OCI-LY3 (cell line): ENCODE results near the gene FAM25G.
"Not testable (repeated sequence)": the region's sequence is repeated elsewhere in the genome, so short reads cannot be mapped to it uniquely, and the experiment has no call there.

Experiments used
- H2AFZ ChIP-seq: fragments of 200-600, 300-600 bp; shearing (Covaris generic); 2 replicates; pipeline ENCODE4 v1.6.0; 2014; ENCODE audit warnings: antibody characterized with exemption, low read depth, low read length
- H3K27ac ChIP-seq: fragments of 200-600, 300-600 bp; sonication (generic); 2 replicates; pipeline ENCODE4 v1.5.1; 2014; ENCODE audit warnings: mild to moderate bottlenecking, low read length, moderate library complexity, mixed read lengths
- H3K27me3 ChIP-seq: fragments of 200-600, 300-600 bp; sonication (generic); 2 replicates; pipeline ENCODE4 v1.6.1; 2014; ENCODE audit warnings: low read depth, low read length, mixed read lengths
- H3K36me3 ChIP-seq: fragments of 200-600, 300-600 bp; sonication (generic); replicated peaks from 2 replicates; pipeline ENCODE3; 2014; ENCODE audit warnings: low read depth, low read length, mixed read lengths
- H3K4me1 ChIP-seq: fragments of 300-600, 200-600 bp; sonication (generic); 2 replicates; pipeline ENCODE4 v1.6.1; 2014; ENCODE audit warnings: low read length, mixed read lengths
- H3K4me2 ChIP-seq: fragments of 200-600, 300-600 bp; sonication (generic); 2 replicates; pipeline ENCODE4 v1.6.1; 2014; ENCODE audit warnings: low read length, mixed read lengths
- H3K4me3 ChIP-seq: fragments of 300-600, 200-600 bp; sonication (generic); 2 replicates; pipeline ENCODE4 v1.5.1; 2014; ENCODE audit warnings: antibody characterized with exemption, mild to moderate bottlenecking, low read length, moderate library complexity
- H3K79me2 ChIP-seq: fragments of 300-600, 200-600 bp; shearing (Covaris generic); 2 replicates; pipeline ENCODE4 v1.6.1; 2014; ENCODE audit warnings: mild to moderate bottlenecking, low read length, mixed read lengths
- H3K9ac ChIP-seq: fragments of 300-600, 200-600 bp; shearing (Covaris generic); 2 replicates; pipeline ENCODE4 v1.6.0; 2014; ENCODE audit warnings: mild to moderate bottlenecking, low read length, moderate library complexity
- H3K9me3 ChIP-seq: fragments of 200-600, 300-600 bp; shearing (Covaris generic); 2 replicates; pipeline ENCODE4 v1.6.1; 2014; ENCODE audit warnings: low read length, mixed read lengths; ENCODE audit not compliant: insufficient read depth
- H4K20me1 ChIP-seq: fragments of 200-600, 300-600 bp; sonication (generic); 2 replicates; pipeline ENCODE4 v1.6.1; 2016; ENCODE audit warnings: low read length, mixed read lengths; ENCODE audit not compliant: insufficient read depth

The FAM25G gene

GRCh38 chr10:47481768-47482181 is 9.7 kb downstream of the FAM25G start:
- not testable (repeated sequence) for H3K27ac ChIP-seq, H4K20me1 ChIP-seq, H3K9ac ChIP-seq, H3K9me3 ChIP-seq, H2AFZ ChIP-seq, H3K79me2 ChIP-seq, H3K4me3 ChIP-seq, H3K27me3 ChIP-seq, H3K4me1 ChIP-seq, H3K4me2 ChIP-seq, H3K36me3 ChIP-seq

GRCh38 chr10:47481182-47481766 is 10.2 kb downstream of the FAM25G start:
- not testable (repeated sequence) for H2AFZ ChIP-seq, H3K4me3 ChIP-seq, H3K36me3 ChIP-seq, H3K27ac ChIP-seq, H3K4me1 ChIP-seq, H3K27me3 ChIP-seq, H3K9me3 ChIP-seq, H4K20me1 ChIP-seq, H3K79me2 ChIP-seq, H3K4me2 ChIP-seq, H3K9ac ChIP-seq

- H2AFZ ChIP-seq, H3K9me3 ChIP-seq, H3K9ac ChIP-seq, H3K27me3 ChIP-seq, H4K20me1 ChIP-seq, H3K36me3 ChIP-seq, H3K27ac ChIP-seq, H3K4me2 ChIP-seq, H3K4me1 ChIP-seq, H3K79me2 ChIP-seq, H3K4me3 ChIP-seq: not testable (repeated sequence)
These were observed 11.4 kb downstream of the FAM25G start for GRCh38 chr10:47480133-47480532.

GRCh38 chr10:47478114-47478513 is 13.4 kb downstream of the FAM25G start:
- H3K4me1 ChIP-seq, H3K9me3 ChIP-seq, H3K4me2 ChIP-seq, H3K9ac ChIP-seq, H3K79me2 ChIP-seq, H4K20me1 ChIP-seq, H3K27ac ChIP-seq, H3K27me3 ChIP-seq, H3K4me3 ChIP-seq, H2AFZ ChIP-seq, H3K36me3 ChIP-seq: not testable (repeated sequence)

GRCh38 chr10:47477078-47477477 is 14.4 kb downstream of the FAM25G start:
- not testable (repeated sequence) for H2AFZ ChIP-seq, H3K27me3 ChIP-seq

GRCh38 chr10:47475101-47475500 is 16.4 kb downstream of the FAM25G start:
- H3K79me2 ChIP-seq, H2AFZ ChIP-seq: not testable (repeated sequence)

More at GRCh38 chr10:47477078-47477477, 14.4 kb downstream of the FAM25G start:
- H3K4me1 ChIP-seq, H4K20me1 ChIP-seq, H3K4me3 ChIP-seq, H3K79me2 ChIP-seq, H3K9ac ChIP-seq, H3K4me2 ChIP-seq, H3K27ac ChIP-seq, H3K9me3 ChIP-seq, H3K36me3 ChIP-seq: not testable (repeated sequence)

GRCh38 chr10:47473516-47473915 is 18.0 kb downstream of the FAM25G start:
- H4K20me1 ChIP-seq, H3K4me3 ChIP-seq, H3K36me3 ChIP-seq, H3K27me3 ChIP-seq, H3K4me1 ChIP-seq, H3K27ac ChIP-seq, H3K4me2 ChIP-seq, H3K79me2 ChIP-seq, H2AFZ ChIP-seq, H3K9ac ChIP-seq, H3K9me3 ChIP-seq: not testable (repeated sequence)

More at GRCh38 chr10:47475101-47475500, 16.4 kb downstream of the FAM25G start:
- H3K36me3 ChIP-seq, H3K9ac ChIP-seq, H3K4me1 ChIP-seq, H3K4me3 ChIP-seq, H3K27ac ChIP-seq, H3K4me2 ChIP-seq, H3K9me3 ChIP-seq, H4K20me1 ChIP-seq, H3K27me3 ChIP-seq: not testable (repeated sequence)

- not testable (repeated sequence) for H3K36me3 ChIP-seq, H3K27ac ChIP-seq, H3K9ac ChIP-seq, H2AFZ ChIP-seq, H3K27me3 ChIP-seq, H4K20me1 ChIP-seq, H3K9me3 ChIP-seq, H3K4me2 ChIP-seq, H3K4me1 ChIP-seq, H3K4me3 ChIP-seq, H3K79me2 ChIP-seq
These were observed 18.9 kb downstream of the FAM25G start for GRCh38 chr10:47472647-47473046.

GRCh38 chr10:47472072-47472471 is 19.4 kb downstream of the FAM25G start:
- H3K4me2 ChIP-seq, H4K20me1 ChIP-seq, H3K27me3 ChIP-seq, H3K36me3 ChIP-seq, H3K79me2 ChIP-seq, H3K9me3 ChIP-seq, H3K9ac ChIP-seq, H3K27ac ChIP-seq, H2AFZ ChIP-seq, H3K4me1 ChIP-seq, H3K4me3 ChIP-seq: not testable (repeated sequence)
